Measurements from ENCODE around the gene VEZT.
"Not testable (repeated sequence)": the region's sequence is repeated elsewhere in the genome, so short reads cannot be mapped to it uniquely, and the experiment has no call there.

The VEZT gene

DNA sequence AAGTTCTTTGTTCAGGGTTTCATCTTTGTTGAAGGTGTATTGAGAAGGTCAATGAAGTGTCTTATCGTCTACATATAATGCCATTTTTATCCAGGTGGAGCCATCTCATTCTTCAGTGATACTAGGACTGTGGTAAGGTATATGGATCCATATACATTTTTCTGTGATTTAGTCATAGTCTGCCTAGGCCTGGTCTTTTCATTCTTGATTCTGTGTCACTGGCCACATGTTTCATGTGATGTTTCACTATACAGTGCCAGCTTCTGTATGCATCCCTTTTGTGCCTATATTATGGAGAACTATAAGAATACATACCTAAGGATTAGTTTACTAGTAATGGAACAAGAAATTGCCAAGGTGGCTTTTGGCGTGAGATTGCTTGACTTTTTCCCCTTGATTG lies 40.5 kb downstream of the VEZT start:
- peak; percentile 55 for DNase-seq

DNA sequence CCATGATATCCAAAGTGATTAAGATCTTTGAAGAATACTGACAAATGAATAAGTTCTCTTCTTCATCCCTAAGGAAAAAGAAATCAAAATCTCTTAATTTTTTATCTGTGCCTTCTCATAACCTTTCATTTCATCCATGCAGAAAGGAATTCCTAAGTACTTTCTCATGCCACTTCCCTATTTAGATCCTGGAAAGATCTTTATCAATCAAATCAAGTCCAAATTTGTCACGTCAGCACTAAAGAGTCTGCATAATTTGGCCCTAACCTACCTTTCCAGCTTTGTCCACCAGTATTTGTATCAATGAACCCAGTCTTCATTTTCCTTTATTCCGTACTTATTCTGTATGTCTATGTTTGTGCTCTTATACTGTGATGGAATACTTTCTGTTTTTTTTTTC lies 41.2 kb downstream of the VEZT start:
- DNase-seq, result no peak

GRCh38 chr12:95259368-95259767 lies 41.8 kb downstream of the VEZT start:
- no peak for DNase-seq

GRCh38 chr12:95261109-95261508 lies 43.5 kb downstream of the VEZT start:
- no peak for DNase-seq

- DNase-seq, result no peak
Observed at GRCh38 chr12:95262808-95263207, 45.2 kb downstream of the VEZT start.

DNA sequence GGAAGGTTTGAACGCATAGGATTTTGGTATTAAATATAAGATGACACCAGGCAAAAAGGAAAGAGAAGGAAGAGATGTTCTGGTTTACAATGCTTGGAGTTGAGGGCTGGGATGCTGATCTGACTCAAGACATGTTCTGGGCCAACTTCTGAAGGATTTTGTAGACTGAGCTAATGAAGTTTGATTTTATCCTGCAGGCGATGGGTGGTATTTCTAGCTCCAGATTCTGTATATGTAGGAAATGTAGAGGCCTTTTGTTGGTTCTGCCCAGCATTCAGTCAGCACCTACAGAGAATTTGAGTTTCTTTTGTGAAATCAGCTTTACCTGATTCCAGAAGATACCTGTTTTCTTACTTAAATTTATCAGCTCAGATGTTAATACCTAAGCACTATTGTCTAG lies 48.2 kb downstream of the VEZT start:
- no peak for DNase-seq

GRCh38 chr12:95266254-95266653 lies 48.6 kb downstream of the VEZT start:
- no peak for DNase-seq

DNA sequence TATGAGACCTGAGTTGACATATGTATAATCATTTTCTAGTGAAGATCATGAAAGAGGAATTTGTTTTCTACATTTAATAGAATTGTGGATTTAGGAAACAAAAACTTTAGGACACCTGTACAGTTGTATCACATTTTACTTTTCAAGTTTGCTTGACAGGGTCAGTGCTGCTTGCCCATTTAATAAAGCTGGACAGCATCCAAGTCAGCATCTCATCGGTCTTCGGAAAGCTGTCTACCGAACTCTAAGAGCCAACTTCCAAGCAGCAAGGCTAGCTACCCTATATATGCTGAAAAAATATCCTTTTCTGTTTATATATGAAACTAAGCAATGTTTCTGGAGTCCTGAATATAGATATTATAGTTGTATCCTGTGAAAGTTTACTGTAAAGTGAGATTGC lies 52.3 kb downstream of the VEZT start:
- DNase-seq, result no peak

- DNase-seq, result no peak
Observed at GRCh38 chr12:95271465-95271864, 53.9 kb downstream of the VEZT start.

DNA sequence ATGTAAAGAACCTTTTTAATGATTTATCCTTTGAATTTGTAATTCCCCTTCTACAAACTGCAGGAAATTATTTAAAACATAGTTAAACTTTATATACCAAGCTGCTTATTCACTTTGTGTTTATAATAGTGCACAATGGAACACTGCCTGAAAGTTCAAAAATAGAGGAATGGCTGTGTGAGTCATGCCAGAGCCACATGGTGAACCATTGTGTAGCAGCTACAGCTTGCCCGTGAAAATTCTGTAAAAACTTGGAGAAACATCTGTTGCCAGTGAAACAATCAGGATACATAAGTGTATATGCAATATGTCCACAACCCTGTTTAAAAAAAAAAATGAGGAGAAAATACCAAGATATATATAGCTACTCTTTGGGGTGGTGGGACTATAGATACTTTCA lies 59.5 kb downstream of the VEZT start:
- peak; percentile 91 for DNase-seq

GRCh38 chr12:95279856-95280255 lies 62.2 kb downstream of the VEZT start:
- DNase-seq, result no peak

DNA sequence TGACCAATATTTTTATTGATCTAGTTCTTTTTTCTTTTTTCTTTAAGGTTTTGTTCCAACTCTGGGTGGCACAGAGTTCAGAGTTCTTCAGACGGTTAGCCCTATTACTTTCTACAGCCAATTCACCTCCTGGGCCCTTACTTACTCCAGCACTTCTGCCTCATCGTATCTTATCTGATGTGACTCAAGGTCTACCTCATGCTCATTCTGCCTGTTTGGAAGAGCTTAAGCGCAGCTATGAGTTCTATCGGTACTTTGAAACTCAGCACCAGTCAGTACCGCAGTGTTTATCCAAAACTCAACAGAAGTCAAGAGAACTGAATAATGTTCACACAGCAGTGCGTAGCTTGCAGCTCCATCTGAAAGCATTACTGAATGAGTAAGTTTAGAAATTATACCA lies 64.7 kb downstream of the VEZT start:
- DNase-seq, result no peak

GRCh38 chr12:95283371-95283770 lies 65.8 kb downstream of the VEZT start:
- no peak for DNase-seq

DNA sequence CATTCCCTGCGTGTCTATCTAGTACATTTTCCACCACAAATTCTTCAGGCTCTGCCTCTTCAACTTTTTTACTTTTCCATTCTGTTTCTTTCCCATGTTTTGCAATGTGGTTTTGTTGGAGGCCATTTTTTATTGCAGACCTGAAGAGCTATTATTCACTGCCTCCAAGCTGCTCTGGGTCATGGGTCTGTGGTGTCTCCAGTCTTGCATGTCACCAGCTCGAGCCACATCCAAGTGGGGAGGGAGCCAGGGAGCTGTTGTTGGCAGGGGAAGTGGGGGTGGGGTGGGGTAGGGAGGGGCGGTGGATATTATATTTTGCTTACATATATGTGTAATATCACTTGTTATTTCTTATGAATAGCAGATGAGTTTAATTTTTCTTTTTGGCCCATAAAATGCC lies 69.1 kb downstream of the VEZT start:
- DNase-seq, result peak; percentile 4

DNA sequence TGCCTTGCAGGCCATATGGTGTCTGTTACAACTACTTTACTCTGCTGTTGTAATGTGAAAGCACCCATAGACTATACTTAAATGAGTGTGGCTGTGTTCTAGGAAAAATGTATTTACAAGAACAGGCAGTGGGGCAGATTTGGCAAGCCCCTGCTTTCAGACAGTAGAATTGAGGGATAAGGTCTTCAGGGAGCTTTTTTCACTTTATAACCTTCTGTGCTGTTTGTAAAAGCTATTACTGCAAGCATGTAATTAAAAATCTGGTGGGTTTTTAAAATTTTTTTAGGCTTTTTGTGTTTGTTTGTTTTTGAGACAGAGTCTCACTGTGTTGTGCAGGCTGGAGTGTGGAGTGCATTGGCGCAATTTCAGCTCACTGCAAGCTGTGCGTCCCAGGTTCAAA lies 73.9 kb downstream of the VEZT start:
- no peak for DNase-seq

GRCh38 chr12:95298916-95299315 lies 81.3 kb downstream of the VEZT start:
- DNase-seq, result no peak

GRCh38 chr12:95300286-95300685 lies 82.7 kb downstream of the VEZT start:
- DNase-seq, result no peak

DNA sequence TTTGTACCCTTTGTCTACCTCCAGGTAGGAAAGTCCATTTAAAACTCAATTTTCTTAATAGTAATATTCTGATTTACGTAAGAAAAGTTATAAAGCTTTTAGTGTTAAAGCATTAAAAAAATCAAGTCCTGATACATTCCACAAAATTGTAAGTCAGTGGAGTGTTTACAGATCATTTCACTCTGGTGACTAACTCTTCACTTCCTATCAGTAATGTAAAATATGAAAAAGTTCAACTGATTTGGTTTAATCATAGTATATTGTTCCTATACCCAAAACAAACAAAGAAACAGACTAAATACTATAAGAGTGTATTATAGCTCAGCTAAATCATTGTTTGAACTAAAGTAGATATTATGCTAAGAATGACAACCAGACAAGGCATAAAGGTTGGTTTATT lies 85.9 kb downstream of the VEZT start:
- no peak for DNase-seq

DNA sequence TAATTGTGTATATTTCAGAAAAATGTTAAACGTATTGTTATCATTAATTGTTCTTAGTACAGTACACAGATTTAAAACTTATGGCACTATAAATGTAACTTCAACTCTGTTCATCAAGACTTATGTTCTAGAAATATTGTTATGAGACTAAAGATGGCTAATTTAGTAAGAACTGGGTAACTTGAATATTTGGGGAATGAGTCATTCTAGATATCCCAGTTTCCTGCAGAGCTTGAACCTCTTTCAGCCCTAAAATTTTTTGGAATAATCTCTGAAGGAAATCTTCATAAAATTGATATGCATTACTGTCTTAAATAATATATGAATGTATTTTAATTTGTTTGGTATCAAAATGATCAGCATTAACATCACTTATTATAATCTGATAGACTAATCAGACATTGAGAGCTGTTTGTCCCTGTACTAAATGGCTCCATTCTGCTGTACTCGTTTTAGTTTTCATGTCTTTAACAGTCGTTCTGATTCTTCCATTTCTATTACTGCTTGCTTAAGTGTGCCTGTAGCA lies 87.1 kb downstream of the VEZT start:
- DNase-seq, result peak; percentile 51

DNA sequence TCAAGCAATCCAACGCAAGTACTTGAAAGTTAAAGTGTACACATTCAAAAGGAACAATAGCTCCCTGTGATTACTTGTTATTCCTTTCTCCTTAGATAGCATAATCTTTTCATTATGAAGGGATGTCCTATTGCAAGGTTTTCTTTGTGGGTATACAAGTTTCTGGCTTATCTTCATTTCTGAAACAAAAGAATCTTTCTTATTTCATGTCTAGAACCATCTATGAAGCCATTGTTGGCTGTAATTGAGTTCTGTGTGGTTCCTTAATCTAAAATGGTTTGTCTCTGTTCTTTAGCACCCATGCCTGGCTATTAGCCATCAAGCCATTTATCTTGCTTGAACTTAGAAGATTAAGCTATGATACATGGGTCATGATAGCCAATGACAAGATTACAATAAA lies 95.0 kb downstream of the VEZT start:
- DNase-seq, result no peak

- DNase-seq, result not testable (repeated sequence)
Observed at GRCh38 chr12:95314756-95315155, 97.1 kb downstream of the VEZT start.

DNA sequence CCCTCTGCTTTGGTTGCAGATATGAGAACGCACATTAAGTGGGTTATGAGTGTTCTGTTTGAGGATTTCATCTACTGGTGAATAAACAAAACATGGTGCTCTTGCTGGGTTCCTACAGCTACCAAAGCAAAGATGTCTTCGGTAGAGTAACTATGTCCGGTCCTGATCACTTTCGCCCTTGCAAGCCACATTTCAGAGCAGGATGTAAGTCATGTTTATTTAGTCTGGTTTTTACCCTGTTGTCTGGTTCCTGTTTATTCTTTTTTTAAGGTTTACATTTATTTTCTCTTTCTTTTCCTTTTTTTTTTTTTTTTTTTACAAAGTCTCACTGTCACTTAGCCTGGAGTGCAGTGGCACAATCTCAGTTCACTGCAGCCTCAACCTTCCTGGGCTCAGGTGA lies 99.2 kb downstream of the VEZT start:
- DNase-seq, result no peak

GRCh38 chr12:95318071-95318545 lies 100.5 kb downstream of the VEZT start:
- DNase-seq, result peak; percentile 85

DNA sequence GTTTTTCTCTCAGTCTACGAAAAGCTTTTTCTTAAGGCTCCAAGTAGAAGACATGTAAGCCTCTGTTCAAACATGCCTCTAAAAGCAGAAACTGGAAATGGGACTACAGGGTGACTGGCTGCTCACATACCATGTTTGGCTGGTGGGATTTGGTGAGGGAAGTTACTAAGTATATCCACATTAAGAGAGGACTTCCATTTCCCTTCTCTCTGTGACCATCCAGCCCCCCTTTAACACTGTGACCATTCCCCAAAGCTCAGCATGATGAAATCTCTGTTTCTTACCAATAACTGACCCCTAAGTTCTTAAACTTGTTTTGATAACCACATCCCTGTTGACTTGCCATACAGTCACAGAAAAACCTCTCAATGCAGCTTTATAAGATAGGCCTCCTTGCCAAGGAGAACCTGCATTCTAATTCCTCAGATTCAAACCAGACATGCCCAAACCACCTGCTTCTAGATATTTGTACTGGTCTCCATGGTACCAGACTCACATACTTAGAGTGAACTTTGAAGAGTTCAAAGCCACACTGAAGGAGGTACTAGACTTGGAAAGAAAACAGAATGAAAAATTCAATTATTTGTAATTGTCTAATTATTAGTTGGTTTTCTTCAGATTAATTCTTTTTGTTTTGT lies 102.2 kb downstream of the VEZT start:
- peak; percentile 41 for DNase-seq
